Measurements from ENCODE around the gene HS1BP3.

The HS1BP3 gene

GRCh38 chr2:20643060-20643459 lies 7.8 kb downstream of the HS1BP3 start:
- DNase-seq = no peak

GRCh38 chr2:20642055-20642971 lies 8.6 kb downstream of the HS1BP3 start:
- DNase-seq = peak; percentile 33

- DNase-seq = no peak
Observed at GRCh38 chr2:20641123-20641985, 9.5 kb downstream of the HS1BP3 start.

- no peak for DNase-seq
Observed at GRCh38 chr2:20640411-20641122, 10.3 kb downstream of the HS1BP3 start.

- no peak for DNase-seq
Observed at GRCh38 chr2:20638646-20639430, 12.1 kb downstream of the HS1BP3 start.

- DNase-seq = no peak
Observed at GRCh38 chr2:20638014-20638413, 12.9 kb downstream of the HS1BP3 start.

GRCh38 chr2:20637147-20637546 lies 13.8 kb downstream of the HS1BP3 start:
- no peak for DNase-seq

- no peak for DNase-seq
Observed at GRCh38 chr2:20635675-20636584, 15.0 kb downstream of the HS1BP3 start.

- DNase-seq = no peak
Observed at GRCh38 chr2:20635113-20635510, 15.8 kb downstream of the HS1BP3 start.

- no peak for DNase-seq
Observed at GRCh38 chr2:20634507-20635112, 16.3 kb downstream of the HS1BP3 start.

- DNase-seq = no peak
Observed at GRCh38 chr2:20633794-20634506, 16.9 kb downstream of the HS1BP3 start.

- no peak for DNase-seq
Observed at GRCh38 chr2:20633001-20633400, 17.9 kb downstream of the HS1BP3 start.

- DNase-seq = no peak
Observed at GRCh38 chr2:20632446-20632990, 18.4 kb downstream of the HS1BP3 start.

- no peak for DNase-seq
Observed at GRCh38 chr2:20631617-20632307, 19.1 kb downstream of the HS1BP3 start.

GRCh38 chr2:20630967-20631366 lies 19.9 kb downstream of the HS1BP3 start:
- DNase-seq = no peak

GRCh38 chr2:20629581-20630171 lies 21.2 kb downstream of the HS1BP3 start:
- no peak for DNase-seq

- DNase-seq = no peak
Observed at GRCh38 chr2:20629181-20629580, 21.7 kb downstream of the HS1BP3 start.

- DNase-seq = no peak
Observed at GRCh38 chr2:20627712-20628380, 23.1 kb downstream of the HS1BP3 start.

Data from NK-92 treated with Interleukin-12 subunit alpha and Interleukin-12 subunit beta, amount 100 ng/mL, for 24 hours (cell line).